Hindlimb muscle (tissue), 1 donor: Measurements from ENCODE around the gene CHIA. TPM values are rescaled to one million over a fixed set of nuclear protein-coding genes. Genes with fewer than 3 reads are reported as not detected.
A peak's percentile ranks its signal among the peaks of the same experiment; 100 is the strongest.
"Not testable (repeated sequence)": the region's sequence is repeated elsewhere in the genome, so short reads cannot be mapped to it uniquely, and the experiment has no call there.

Experiments used
- DNase-seq: peaks from one replicate; pipeline ENCODE4 v3.0.0-alpha.2; 2013
- polyA plus RNA-seq: library from polyadenylated mRNA; unstranded; fragments of 120-200 nt; gene quantifications from one replicate; pipeline ENCODE4 v1.2.1, GENCODE V29; 2013; ENCODE audit not compliant: insufficient read length

The CHIA gene
- polyA plus RNA-seq, 1 donor: not detected

- no peak for DNase-seq
These were observed 3.7 kb upstream of the CHIA start for GRCh38 chr1:111286912-111287311.

GRCh38 chr1:111289371-111289770 is 1.3 kb upstream of the CHIA start:
- no peak for DNase-seq

GRCh38 chr1:111290104-111290503 is 547 bp upstream of the CHIA start:
- DNase-seq: no peak

GRCh38 chr1:111294390-111294789 is 3.7 kb downstream of the CHIA start:
- no peak for DNase-seq

GRCh38 chr1:111302374-111302773 is 11.7 kb downstream of the CHIA start:
- no peak for DNase-seq

DNA sequence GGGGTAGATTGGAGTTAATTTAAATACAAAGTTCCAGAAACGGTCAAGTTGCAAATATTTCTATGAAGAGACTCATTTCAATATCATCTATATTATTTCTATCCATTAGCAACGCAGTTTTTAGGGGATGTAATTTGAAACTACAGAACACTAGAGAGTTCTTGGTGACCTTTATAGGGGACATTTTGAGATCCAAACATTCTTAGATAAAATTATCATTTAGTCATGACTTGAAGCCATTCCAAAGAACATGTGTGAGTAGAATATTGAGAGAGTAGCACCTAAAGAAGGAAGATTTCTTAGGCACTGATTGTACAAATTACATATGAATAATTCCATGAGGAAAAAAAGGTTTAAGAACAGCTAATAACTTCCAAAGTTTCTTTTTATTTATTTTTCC is 19.0 kb downstream of the CHIA start:
- DNase-seq: no peak

DNA sequence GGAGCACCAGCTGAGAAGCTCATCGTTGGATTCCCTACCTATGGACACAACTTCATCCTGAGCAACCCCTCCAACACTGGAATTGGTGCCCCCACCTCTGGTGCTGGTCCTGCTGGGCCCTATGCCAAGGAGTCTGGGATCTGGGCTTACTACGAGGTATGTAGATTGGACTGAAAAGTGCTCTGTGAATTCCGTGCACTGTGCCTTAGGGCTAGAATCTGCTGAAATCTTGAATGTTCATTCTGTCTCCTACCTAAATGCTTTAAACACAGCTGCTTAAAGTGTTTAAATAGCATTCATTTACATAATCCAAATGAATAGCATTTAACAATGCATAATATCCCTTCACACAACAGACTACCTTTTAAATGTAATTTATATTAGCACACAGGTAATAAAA is 27.9 kb downstream of the CHIA start:
- DNase-seq: no peak

DNA sequence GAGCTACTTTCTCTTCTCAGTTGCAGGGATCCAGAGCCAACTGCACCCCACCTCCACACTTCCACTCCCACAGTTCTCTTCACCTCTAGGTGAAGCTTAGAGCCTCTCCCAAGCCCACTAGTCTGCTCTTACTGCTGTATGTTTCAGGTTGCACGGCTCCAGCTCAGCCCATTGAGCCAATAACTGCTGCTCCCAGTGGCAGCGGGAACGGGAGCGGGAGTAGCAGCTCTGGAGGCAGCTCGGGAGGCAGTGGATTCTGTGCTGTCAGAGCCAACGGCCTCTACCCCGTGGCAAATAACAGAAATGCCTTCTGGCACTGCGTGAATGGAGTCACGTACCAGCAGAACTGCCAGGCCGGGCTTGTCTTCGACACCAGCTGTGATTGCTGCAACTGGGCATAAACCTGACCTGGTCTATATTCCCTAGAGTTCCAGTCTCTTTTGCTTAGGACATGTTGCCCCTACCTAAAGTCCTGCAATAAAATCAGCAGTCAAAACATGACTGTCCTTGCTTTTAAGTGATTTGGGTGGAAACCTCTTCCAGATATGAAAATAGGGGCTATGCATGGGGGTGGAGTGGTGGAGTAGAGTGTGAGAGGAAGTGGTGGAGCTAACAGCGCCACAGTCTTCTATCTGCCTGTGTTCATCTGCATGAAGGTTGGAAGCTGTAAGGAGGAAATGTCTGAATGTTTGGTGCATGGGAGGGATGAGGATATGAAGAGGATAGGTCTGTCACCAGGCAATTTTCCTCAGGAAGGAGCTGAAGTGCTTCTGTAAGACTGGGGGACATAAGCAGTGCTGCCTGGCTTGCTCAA is 29.6 kb downstream of the CHIA start:
- no peak for DNase-seq

GRCh38 chr1:111323231-111323630 is 32.6 kb downstream of the CHIA start:
- DNase-seq: no peak

DNA sequence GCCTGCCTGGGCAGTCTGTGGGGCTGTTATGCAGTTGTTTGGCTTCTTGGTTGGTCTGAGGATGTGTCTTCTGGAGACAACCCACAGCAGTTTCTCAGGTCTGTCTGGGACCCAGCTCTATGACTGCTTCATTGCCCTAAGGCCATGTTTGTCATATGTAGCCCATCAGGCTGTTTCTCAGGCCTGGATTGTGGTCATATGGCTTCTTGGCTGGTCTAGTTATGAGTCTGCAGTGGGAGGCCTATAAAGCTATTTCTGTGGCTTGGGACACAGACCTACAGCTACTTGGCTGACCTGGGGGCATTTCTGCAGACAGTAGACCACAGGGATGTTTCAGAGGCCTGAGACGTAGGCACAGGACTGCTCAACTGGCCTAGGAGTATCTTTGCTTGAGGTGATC is 41.5 kb downstream of the CHIA start:
- DNase-seq: no peak

DNA sequence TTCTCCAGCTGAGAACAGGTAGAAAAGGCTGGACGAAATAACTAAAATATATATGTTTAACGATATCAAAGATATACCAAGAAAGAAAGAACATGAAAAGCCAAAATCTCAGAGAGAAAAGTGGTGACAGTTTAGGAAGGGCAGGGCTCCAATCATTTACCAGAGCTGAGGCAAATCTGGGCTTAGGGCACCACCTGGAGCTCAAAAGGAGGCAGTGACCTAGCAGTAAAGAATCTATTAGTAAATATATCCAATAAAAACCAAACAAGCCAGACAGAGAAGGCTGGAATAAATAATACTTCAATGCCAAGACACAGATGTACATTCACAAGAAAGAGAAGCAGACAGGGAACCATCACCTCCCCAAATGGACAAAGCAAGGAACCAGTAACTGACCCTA is 43.5 kb downstream of the CHIA start:
- no peak for DNase-seq

DNA sequence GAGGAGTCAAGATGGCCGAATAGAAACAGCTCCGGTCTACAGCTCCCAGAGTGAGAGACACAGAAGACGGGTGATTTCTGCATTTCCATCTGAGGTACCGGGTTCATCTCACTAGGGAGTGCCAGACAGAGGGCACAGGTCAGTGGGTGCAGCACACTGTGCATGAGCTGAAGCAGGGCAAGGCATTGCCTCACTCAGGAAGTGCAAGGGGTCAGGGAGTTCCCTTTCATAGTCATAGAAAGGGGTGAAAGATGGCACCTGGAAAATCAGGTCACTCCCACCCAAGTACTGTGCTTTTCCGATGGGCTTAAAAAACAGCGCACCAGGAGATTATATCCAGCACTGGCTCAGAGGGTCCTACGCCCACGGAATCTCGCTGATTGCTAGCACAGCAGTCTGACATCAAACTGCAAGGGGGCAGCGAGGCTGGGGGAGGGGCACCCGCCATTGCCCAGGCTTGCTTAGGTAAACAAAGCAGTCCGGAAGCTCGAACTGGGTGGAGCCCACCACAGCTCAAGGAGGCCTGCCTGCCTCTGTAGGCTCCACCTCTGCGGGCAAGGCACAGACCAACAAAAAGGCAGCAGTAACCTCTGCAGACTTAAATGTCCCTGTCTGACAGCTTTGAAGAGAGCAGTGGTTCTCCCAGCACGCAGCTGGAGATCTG is 44.7 kb downstream of the CHIA start:
- DNase-seq: not testable (repeated sequence)

DNA sequence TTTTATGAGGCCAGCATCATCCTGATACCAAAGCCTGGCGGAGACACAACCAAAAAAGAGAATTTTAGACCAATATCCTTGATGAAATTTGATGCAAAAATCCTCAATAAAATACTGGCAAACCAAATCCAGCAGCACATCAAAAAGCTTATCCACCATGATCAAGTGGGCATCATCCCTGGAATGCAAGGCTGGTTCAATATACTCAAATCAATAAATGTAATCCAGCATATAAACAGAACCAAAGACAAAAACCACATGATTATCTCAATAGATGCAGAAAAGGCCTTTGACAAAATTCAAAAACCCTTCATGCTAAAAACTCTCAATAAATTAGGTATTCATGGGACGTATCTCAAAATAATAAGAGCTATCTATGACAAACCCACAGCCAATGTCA is 48.2 kb downstream of the CHIA start:
- not testable (repeated sequence) for DNase-seq

DNA sequence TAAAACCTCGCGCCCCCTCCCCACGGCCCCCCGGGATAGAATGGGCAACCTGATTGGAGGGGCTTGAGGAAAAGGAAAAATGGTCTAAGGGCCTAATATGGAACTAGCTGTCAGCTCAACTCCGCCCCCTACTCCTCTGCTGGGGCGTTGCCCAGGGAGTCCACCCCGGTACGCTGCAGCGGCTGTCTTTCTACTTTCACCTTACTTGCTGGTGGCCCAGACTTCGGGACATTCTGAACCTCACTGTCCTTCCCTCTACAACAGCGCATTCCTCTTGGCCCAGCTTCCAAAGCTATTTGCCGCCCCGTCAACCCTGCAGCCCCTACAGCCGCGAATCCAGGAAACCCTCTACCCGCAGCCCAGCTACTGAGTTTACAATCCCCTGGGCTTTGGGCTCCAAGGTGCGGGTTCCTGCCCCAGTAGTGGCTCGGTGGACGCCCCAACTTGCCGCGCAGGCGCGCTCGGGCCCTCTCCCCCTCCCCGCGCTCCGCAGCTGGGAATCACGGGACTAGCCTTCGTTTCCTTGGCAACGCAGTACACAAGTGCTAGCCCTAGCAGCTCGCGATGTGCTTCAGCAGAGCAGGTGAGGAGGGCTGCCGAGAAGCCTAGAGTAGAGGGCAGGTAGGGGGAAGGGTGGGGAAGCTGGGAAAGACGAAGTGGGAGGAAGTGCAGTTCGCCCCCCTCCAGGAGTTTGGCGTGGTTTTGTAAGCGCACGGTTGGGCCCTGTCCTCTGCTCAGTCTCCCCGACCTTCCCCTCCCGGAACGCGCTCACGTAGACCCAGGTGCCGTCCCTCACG is 55.6 kb downstream of the CHIA start:
- DNase-seq: peak; percentile 86

- no peak for DNase-seq
These were observed 56.4 kb downstream of the CHIA start for GRCh38 chr1:111347026-111347425.

DNA sequence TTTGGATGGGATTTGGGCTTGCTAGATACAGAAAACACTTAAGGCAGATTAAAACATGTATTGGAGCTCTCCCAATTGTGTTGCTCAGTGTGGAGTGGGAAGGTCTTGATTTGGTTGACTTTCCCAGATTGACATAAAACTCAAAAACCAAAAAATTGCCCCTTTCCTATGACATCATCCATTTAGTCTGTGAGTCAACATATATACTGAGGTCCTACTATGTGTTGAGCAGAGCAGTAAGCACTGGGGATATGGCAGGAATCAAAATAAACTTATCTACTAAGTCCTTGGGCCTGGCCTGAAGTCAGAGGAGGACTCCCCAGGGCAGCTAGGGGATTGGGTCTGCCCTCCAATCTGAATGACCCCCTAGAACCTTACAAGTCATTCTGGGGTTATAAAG is 61.0 kb downstream of the CHIA start:
- no peak for DNase-seq

GRCh38 chr1:111354584-111354983 is 63.9 kb downstream of the CHIA start:
- no peak for DNase-seq

DNA sequence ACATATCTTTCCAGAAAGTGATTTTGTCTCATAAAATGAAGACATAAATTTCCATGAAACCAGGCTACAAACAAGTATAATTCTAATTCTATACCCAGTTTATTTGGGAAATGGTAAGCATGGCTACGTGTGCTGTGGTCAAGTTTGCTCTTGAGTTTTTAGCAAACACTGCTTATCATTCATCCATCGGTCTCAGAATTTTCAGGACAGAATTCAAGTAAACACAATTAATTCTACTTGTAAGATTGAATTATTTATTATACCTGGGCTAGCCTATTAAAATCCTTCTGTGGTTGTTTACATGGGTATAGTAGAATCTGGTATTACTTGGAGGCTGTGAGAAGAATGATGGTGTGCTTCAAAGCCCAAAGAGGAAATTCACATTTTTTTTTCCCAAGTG is 68.3 kb downstream of the CHIA start:
- DNase-seq: no peak

DNA sequence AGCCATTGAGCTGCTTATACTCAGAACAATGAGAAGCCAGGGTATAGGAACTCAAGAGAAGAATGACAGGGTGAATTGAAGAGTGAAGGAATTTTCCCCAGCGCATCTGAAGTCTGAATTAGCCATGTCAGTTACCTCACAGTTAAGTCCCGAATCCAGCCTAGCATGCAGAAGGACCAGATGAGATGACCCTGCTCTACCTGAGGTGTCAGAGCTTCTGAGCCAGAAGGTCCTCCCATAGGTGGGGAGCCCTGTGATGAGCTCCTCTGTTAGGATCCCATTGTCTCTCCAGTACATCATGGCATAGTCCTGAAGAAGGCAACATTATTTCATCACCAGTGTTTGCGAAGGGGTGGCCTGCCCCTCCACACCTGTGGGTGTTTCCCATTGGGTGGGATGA is 68.7 kb downstream of the CHIA start:
- no peak for DNase-seq

- not testable (repeated sequence) for DNase-seq
These were observed 69.6 kb downstream of the CHIA start for GRCh38 chr1:111360257-111360656.

GRCh38 chr1:111361761-111362160 is 71.1 kb downstream of the CHIA start:
- DNase-seq: no peak

- no peak for DNase-seq
These were observed 74.0 kb downstream of the CHIA start for GRCh38 chr1:111364690-111365089.

- no peak for DNase-seq
These were observed 75.6 kb downstream of the CHIA start for GRCh38 chr1:111366256-111366655.
